ENCODE measurements around the gene AK4. TPM values are rescaled to one million over a fixed set of nuclear protein-coding genes. Genes with fewer than 3 reads are reported as not detected.

Gene AK4
- total RNA-seq, 1 experiment from 2014 or later: 22.6 TPM

GRCh38 chr1:65278376-65279069 lies 130.5 kb downstream of the AK4 start:
- no peak for DNase-seq (ENCODE audit: low spot score)

GRCh38 chr1:65279070-65279779 lies 131.2 kb downstream of the AK4 start:
- no peak for DNase-seq (ENCODE audit: low spot score)

Other genes starting within 250 kb of the AK4 start
- 67.7 and 88.9 TPM in 2 replicates for gene JAK1, start 181.7 kb upstream of the AK4 start, total RNA-seq (2014; rRNA removed; shearing (Covaris generic))
- gene DNAJC6, start 161.3 kb downstream of the AK4 start, total RNA-seq (2014; rRNA removed; shearing (Covaris generic)): 9.4 and 19.3 TPM in 2 replicates